ENCODE data around the gene BMPR2.
"Not testable (repeated sequence)": the region's sequence is repeated elsewhere in the genome, so short reads cannot be mapped to it uniquely, and the experiment has no call there.

The BMPR2 gene

DNA sequence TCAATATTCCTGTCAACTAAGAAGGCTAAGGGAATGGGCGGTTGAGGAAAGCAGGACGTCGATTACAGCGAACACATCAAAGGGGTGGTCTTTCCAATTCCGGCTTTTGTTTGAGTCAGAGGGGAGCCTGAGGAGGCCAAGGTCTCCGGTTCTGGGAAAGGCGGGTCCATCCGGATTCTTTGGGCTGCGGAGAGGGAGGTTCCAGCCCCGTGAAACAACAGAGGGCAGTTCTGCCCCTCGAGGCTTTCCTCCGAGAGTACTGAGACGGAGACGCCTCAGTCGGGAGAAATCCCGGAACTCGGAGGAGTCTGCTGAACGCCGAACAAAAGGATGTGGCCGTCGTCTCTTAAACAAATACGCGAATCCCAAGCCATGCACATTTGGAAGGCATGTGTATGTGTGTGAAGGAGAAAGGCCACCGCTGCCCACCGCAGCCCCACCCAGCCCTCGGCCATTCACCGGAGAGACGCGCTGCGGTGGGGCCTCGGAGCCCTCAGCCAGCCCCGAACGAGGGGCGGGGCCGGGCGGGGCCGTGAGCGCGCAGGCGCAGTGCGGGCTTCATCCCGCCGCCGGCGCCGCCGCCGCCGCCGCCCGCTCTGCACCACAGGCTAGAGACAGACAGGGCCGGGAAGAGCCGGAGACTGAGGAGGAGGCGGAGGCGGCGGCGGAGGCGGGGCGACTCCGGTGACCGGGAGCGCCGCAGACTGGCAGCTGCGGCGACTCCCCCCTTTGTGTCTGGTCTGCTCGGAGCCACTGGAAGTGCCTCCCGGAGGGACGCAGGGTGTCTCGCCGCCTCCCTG is at the start of gene BMPR2:
TSS of gene BMPR2 (plus strand) at position 719 of the 800 bp plus-strand sequence. CDS start 1,148 bp downstream, outside the sequence.
- DNase-seq (ENCODE audit: low read depth), result peak; percentile 66

DNA sequence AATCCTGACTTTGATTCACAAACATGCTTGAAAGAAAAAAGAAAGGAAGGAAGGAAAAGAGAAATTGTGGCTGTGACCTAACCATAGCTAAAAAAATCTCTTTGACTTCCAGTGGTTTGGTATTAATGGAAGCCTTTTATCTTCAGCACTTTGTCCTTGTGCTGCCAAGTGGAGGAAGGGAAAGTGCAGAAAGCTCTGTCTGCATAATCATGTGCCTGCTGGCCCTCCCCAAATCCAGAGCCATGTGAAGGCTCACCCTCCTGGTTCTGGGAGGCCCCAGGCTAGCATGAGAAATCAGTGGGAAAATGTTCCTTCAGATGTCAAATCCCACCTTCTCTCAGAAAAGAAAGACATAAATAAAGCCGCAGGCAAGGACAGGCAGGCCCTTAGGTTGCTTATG is 48.3 kb upstream of the BMPR2 start:
- DNase-seq (ENCODE audit: low read depth), result no peak

DNA sequence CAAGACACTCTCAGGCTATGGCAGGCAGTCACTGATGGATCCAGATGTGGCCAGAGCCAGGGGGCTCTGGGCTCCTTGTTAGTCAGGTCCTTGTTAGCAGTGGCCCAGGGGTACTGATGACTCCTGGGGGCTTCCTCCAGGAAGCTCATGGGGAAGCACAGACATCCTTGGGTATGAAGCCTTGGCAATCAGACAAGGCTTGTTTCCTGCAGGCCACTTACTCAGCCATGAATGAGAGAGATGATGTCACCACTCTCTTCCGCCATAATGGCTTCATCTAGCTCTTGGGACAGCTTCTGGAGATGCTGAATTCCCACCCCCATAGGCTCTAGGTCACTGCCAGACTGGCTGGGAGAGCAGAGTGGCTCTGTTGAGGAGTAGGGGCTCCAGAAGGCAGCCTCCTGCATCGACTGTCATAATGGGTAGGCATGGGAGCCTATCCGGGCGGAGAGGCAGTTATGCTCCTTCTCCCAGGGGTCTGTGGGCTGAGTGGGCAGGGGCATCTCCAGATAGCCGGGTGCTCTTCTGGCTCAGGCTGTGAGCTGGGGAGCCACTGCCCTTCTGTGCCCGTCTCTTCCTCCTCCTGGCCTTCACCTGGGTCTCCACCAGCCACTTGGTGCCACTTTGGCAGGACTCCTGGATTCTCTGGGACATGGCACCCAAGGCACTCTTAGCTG is 40.2 kb upstream of the BMPR2 start:
- DNase-seq (ENCODE audit: low read depth), result no peak

DNA sequence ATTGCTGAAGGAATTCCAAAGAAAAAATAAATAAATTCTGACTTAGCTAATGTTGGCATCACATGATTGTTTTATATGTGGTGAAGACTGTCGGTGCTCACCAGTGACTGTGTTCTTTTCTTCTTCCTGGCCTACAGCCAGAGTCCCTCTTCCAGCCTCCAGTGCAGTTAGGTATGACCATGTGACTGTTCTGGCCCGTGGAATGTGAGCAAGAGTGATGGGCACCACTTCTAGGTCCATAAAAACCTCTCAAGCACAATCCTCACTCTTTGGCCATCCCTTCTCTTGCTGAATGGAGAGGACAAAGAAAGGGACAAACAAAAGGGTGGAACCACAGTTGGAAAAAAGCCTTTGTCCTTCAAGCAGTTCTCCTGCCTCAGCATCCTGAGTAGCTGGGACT is 39.0 kb upstream of the BMPR2 start:
- DNase-seq (ENCODE audit: low read depth), result no peak

DNA sequence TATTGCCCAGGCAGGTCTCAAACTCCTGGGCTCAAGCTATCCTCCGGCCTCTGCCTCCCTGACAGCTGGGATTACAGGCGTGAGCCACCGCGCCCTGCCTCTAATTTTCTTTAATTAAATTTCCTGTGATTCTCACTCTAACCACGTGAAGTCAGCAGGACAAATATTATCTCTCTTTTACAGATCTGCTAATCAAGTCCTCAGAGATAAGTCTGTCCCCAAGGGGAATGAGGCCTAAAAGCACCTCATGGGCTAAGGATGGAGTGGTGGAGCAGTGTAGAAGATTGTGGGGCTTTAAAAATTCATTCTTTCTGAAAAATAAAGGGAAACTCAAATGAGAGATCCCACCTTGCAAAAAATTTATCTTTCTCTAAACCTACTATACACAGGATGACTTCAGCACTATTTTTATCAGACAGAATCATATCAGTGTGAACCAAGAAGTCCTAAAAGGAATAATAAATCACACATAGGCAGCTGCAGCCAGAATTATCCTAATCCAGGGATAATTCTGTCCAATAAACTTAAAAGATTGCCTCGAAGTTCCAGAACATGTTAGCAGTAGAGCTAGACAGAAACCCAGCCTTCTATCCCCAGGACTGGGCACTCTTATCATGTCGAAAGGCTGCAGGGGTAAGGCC is 38.3 kb upstream of the BMPR2 start:
- DNase-seq (ENCODE audit: low read depth), result no peak

DNA sequence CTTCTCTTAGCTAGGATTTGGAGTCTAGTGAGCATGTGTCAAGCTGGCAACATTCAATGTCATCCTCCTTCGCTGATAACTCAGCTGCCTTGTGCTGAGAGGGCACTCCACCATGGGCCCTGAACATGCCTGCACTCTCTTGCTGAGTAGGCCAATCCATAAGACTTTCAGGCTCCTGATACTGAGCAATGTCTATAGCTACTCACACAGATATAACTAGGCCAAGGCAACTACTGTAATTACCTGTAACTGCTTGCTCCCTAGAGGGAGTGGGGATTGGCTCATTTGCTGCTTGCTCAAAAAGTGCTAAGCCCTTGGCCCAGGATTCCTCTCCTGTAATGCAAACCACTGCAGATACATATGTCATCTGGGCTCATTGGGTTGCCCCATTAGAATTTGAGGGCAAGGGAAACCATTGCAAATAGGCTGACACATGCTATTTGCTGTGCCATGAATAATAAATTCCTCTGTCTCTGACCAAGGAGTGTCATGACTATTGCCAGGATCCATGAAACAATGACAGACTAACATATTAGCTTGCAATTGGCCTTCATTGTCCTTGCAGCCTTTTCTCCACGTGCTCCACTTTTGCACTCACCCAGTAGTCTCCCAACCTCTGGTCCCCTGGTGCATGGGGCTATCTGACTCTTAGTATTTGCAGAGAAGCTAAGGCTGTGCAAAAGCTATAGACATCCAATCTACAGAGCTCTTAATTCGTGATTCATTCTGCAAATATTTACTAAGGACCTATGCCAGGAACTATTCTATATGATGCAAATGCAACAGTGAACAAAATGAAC is 36.9 kb upstream of the BMPR2 start:
- no peak for DNase-seq (ENCODE audit: low read depth)

DNA sequence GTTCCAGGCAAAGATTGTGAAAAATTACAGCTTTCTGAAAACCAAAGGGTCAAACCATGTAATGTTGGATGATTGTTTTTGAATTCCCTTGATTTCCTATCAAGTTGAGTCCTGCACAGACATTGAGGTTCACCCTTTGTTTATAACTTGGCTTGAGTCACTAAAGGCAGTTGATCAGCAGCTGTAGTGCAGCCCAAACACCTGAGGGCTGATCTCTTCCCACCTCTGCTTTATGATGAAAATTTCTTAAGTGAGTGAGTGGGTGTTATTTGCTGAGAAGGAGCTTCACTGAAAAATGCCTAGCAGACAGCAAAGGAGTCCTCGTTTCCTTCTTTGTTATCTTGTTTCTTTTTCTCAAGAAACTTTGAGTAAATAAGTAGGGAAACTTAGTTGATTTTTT is 31.9 kb upstream of the BMPR2 start:
- DNase-seq (ENCODE audit: low read depth), result no peak

DNA sequence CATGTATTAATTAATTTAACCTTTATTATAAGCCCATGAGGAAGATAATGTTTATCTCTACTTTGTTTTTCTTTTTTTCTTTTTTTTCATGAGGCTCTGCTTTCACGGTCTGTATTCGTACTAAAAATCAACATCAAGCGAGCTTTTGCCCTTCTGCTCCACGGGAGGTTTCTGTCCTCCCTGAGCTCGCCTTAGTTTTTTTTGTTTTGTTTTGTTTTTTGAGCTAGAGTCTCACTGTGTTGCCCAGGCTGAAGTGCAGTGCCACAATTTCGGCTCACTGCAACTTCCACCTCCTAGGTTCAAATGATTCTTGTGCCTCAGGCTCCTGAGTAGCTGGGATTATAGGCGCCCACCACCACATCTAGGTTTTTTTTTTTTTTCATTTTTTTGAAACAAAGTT is 29.9 kb upstream of the BMPR2 start:
- no peak for DNase-seq (ENCODE audit: low read depth)

DNA sequence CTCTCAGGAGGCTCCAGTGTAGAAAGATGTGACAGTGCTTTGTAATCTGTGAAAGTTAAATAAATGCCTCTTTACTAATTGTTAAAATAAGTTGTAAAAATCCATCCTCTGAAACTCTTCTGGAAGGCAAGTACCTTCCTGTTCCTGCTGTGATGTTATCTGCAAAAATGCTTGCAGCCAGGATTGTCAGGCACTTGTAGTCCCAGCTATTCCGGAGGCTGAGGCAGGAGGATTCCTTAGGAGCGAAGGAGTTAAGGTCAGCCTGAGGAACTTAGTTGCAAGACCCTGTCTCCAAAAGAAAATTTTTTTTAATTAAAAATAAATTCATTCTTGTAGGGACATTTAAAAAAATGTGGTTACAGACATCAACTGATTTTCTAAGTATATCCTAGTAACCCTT is 22.7 kb upstream of the BMPR2 start:
- no peak for DNase-seq (ENCODE audit: low read depth)

DNA sequence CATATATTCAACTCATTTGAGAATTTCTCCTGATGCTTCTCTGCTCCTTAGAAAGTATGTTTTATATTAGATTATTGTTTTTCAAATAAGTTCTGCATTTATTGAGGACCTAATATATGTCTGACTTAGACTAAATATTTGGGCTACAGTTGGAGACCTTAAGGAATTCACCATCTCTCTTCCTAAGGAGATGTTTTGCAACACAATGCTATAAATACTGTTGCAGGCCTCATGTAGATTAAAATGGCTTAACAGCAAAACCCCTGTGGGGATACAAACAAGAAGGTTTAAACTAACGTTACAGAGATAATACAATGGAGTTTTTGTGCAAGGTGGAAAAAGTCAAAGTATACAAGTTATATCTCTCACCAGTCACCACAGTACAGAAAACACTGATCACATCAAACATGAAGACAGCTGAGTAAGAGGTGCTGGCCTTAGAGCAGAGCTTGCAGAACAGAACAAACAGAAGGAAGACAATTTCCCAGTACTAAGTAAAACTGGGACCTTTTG is 20.1 kb upstream of the BMPR2 start:
- no peak for DNase-seq (ENCODE audit: low read depth)

DNA sequence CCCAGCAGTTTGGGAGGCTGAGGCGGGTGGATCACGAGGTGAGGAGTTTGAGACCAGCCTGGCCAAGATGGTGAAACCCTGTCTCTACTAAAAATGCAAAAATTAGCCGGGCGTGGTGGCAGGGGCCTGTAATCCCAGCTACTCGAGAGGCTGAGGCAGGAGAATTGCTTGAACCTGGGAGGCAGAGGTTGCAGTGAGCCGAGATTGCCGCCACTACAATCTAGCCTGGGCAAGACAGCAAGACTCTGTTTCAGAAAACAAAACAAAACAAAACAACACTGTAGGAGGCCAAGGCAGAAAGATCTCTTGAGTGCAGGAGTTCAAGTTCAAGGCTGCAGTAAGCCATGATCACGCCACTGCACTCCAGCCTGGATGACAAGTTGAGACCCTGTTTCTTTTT is 17.2 kb upstream of the BMPR2 start:
- not testable (repeated sequence) for DNase-seq (ENCODE audit: low read depth)

DNA sequence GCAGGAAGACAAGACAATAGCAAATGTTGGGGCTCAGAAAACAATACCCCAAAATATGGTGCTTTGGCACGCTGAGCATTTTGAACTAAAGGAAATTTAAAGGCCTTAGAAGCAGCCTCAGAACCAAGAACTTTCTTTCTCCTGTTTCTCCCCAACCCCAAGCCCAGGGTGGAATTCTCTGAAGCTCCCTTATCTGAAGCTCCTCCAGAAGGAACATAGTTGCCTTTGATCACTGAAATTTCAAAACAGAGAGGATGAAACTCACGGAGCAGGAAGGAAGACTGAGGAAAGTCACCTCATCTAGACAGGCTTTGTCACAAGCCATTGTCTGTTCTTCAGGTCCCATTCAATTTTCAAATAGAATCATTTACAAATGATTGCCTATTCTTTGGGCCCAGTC is 15.5 kb upstream of the BMPR2 start:
- DNase-seq (ENCODE audit: low read depth), result no peak

DNA sequence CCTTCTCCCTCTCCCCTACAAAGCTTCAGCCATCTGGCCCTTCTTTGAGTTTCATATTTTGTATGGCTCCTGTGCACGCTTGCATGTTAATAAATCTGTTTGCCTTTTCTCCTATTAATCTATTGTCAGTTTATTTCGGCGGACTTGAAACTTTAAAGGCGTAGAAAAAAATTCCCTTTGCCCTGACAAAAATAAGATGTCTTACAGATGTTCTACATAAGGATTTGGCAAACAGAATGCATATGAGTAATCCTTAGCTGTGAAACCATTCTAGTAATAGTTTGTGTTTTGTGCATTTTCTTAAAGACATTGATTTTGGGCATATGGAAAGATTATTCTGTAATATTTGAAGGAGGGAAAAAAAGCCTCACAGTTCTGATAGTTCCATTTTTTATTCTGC is 15.0 kb upstream of the BMPR2 start:
- DNase-seq (ENCODE audit: low read depth), result no peak

DNA sequence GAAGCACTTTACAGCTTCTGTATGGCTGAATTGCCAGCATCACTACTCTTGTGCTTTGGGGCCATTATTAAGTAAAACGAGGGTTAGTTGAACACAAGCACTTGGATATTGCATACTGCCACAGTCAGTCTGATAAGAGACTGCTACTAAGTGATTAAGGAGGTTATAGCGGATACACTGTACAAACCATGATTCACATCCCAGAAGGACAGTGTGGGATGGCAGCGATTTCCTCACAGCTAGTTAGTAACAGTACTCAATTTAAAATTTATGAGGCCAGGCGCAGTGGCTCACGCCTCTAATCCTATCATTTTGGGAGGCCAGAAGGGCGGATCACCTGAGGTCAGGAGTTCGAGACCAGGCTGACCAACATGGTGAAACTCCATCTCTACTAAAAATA is 2.6 kb upstream of the BMPR2 start:
- no peak for DNase-seq (ENCODE audit: low read depth)

DNA sequence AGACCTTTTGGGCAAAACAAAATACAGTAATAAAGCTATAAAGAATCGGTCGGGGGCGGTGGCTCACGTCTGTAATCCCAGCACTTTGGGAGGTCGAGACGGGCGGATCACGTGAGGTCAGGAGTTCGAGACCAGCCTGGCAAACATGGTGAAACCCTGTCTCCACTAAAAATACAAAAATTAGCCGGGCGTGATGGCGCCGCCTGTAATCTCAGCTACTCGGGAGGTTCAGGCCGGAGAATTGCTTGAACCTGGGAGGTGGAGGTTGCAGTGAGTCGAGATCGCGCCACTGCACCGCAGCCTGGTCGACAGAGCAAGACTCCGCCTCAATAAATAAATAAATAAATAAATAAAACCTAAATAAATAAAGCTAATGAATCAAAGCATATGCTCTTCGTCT is 1.7 kb upstream of the BMPR2 start:
- DNase-seq (ENCODE audit: low read depth), result not testable (repeated sequence)

DNA sequence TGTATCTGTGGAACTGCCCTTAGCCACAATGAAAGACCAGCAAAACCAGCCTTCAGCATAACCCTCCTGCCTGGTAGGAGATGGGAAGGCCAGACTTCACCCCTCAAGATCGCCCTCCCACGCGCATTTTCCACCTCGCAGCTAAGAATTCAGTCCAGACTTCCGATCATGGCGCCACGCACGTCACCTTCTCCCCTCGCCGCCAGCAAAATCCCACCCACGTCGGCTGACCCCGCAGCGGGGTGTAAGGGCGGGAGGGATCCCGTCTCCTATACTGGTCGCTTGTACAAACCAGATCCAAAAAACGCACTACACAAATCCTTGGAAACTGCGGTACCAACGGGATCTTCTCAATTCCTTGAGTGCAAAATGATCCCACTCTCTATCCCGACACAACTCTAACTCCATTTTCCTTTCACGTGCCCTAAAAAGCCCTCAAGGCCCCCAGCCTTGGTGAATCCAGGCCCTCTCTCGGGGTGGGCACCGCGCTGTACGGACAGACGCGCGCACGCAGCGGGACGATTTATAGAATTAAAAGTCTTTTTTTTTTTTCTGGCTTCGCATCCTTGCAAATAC is 1.0 kb upstream of the BMPR2 start:
- peak; percentile 25 for DNase-seq (ENCODE audit: low read depth)

DNA sequence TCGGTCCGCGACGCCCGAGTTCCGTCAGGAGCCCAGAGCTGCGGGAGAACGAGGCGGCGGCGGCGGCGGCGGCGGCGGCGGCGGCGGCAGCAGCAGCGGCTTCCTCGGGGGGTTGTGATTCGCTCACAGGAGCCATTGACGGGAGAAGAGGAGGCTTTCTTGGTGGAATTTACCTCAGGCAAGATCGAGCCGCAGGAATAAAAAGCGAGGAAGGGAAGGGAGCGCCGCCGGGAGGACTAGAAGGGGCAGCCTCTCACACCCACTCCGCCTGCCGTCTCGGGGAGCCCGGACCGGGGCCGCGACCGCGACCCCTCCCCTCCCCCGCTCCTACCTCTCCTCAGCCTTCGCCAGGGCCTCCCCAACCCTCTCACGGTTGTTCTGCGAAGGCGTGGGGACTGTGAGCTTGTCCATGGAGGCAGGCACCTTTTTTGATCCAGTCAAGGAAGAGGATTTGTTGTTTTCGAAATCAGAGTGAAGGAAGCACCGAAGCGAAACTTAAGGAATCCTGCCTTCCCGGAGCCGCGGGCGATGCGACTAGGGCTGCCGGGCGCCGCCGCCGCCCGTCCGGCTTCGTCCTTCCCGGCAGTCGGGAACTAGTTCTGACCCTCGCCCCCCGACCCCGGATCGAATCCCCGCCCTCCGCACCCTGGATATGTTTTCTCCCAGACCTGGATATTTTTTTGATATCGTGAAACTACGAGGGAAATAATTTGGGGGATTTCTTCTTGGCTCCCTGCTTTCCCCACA is 506 bp downstream of the BMPR2 start:
- peak; percentile 9 for DNase-seq (ENCODE audit: low read depth)

DNA sequence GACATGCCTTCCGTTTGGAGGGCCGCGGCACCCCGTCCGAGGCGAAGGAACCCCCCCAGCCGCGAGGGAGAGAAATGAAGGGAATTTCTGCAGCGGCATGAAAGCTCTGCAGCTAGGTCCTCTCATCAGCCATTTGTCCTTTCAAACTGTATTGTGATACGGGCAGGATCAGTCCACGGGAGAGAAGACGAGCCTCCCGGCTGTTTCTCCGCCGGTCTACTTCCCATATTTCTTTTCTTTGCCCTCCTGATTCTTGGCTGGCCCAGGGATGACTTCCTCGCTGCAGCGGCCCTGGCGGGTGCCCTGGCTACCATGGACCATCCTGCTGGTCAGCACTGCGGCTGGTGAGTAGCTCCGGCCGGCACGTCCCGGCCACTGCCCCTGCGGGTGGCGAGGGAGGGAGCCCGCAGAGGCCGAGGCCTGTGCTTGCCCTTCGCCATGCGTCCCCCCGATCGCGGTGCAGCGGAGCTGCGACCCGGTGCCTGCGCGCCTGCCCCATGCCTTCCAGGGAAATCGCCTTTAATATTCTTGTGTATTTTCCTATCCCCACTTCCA is 1.2 kb downstream of the BMPR2 start:
- no peak for DNase-seq (ENCODE audit: low read depth)

DNA sequence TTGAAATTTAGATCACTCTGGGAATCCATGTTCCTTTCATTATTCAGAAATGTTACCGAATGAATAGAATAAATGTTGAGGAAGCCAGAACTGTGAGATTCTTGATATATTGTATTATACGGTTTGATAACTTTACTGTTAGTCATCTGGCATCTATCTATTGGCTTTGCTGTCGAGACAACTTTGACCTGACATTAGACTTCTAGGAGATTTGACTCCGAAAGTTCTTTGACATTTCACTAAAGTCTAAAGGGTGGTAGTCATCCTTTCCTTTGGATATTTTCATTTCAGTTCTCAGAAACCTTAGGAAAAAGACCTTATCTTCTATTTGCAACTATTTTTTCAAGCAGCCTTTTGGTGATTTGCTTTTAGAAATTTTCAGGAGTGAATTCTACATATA is 1.9 kb downstream of the BMPR2 start:
- no peak for DNase-seq (ENCODE audit: low read depth)

DNA sequence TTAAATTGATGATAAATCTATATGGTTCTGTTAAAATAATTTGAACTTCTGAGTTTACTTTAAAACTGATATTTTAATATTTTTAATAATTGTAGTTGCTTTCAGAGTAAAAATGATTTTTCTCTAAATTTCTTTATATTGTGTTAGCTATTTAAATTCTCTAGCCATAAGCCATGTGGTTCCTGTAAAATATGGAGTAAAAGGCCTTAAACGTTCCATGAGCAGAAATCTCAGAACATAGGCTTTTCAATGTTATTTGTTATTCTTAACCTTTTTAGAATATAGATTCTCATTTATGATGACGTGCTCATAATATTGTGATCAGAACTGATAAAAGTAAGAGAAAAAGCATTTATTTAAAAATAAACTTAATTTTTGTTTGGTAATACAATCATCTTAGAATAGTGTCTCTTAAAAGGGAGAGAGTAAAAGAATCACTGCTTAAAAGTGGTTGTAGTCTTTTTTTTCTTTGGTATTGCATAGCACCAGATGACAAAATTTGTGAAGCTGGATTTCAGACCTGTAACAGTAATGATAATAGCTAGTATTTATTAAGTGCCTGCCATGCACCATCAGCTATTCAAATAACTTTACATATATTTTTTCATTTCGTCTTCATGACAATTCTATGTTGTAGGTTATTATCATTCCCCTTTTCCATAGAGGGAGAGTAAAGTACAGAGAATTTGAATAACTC is 2.7 kb downstream of the BMPR2 start:
- no peak for DNase-seq (ENCODE audit: low read depth)
